ENCODE measurements around the gene WDR72.
"Not testable (repeated sequence)": the region's sequence is repeated elsewhere in the genome, so short reads cannot be mapped to it uniquely, and the experiment has no call there.

The WDR72 gene

DNA sequence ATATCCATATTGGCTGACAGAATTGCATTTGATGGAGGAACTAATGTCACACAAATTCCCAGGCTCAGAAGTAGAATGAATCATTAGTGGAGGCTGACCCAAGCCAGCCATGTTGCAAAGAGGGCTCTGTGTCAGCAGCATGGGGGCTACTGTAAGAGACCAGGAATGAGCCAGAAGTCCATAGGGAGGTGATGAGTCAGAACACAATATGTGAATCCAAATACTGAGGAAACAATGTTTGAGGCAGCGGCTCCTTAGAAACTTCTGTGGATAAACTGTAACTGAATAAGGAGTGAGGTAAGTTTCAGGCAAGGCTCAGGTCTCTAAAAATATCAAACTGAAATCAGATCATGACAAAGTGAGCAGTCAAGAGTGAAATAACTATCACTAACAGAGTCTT, 170.7 kb downstream of the WDR72 start:
- no peak for DNase-seq

DNA sequence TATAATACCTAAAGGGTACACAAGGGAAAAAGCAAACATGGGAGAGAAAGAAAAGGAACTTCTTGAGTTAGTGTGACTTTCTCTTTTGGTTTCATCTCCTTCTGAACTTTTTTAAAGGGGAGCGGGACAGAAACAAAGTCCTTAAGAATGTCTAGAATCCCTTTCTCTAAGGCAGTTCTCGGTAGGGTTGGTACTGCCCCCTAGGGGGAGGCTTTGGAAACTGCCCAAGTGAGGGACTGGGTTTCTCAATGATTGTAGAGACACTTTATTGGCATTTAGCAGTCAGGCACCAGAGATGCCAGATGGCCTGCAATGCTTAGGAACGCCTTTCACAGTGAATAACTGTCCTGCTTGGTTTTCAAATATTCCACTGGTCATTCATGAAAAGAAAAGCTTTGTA, 172.7 kb downstream of the WDR72 start:
- DNase-seq = no peak

DNA sequence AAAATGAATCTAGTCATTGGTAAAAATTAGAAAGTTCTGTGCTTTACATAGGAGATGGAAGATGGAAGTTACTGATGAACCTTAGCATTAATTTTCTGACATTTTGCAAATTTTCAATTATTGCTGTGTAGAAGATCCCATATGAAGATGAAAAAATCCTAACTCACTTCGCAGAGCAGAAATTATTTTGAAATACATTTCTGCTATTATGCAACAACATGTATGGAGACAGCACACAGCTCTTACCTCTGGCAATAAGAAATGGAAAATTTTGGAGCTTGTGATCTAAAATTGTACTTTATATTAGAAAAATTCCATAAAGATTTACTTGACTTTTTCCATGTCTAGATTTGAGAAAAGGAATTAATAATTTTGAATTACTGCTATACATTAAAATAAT, 177.9 kb downstream of the WDR72 start:
- DNase-seq = no peak

DNA sequence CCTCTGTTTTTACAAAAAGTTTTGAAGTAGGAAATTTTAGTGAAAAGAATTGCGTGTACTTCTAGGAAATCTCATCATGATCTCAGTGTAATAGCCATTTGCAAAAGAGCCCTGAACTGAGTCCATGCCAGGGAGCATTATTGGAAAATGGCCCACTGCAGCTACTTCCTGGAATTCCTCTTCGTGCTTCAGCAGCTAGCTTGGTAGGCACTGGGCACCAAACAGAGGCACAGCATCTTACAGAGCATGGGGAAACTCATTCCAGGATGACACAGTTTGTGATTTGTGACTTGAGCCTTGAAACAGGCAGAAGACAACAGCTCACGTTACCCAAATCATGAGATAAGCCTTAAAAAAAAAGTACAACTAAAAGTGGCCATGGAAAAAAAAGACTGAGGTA, 179.1 kb downstream of the WDR72 start:
- DNase-seq = no peak

DNA sequence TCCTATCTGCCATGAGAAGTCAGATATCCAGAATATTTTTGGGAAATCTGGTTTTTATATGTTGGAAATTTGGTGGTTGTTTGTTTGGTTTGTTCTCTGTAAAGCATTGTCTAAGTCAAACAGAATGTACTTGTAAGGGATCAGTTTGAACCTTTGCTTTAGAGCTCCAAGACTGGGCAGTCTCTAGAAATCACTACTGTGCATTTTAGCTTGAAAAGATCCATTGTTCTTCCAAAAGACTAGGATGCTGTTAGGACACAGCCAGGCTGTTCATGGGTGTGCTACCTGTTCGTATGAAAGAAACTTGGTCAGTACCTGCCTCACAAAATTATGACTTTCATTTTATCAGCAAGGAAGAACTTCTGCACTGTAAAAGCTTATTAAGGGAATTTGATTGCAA, 182.6 kb downstream of the WDR72 start:
- DNase-seq = no peak

GRCh38 chr15:53573091-53573490, 186.4 kb downstream of the WDR72 start:
- DNase-seq = no peak

DNA sequence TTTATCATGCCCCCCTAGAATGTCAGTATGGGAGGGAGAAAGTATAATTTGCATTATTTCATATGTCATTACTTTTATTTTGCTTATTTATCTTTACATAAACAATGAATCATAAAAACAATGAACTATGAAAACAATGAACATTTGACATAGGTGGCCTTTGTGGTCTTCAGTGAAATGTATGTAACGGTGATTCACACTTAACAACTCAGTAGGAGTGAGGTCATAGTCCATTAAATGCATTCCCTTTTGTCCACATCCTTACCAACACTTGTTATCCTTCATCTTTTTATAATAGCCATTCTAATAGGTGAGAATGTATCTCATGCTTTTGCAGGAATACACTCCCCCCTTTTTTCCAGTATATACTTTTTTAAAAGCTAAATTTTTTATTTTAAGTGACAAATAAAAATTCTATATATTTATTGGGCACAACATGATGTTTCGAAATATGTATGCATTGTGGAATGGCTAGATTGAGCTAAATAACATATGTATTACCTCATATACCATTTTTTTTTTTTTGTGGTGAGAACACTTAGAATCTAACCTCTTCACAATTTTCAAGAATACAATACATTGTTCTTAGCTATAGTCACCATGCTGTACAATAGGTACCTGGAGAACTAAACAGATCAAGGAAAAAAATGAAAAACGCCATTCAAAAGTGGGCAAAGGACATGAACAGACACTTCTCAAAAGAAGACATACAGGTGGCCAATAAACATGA, 189.5 kb downstream of the WDR72 start:
- DNase-seq = no peak

- DNase-seq = no peak
These were observed 192.6 kb downstream of the WDR72 start for GRCh38 chr15:53566912-53567311.

DNA sequence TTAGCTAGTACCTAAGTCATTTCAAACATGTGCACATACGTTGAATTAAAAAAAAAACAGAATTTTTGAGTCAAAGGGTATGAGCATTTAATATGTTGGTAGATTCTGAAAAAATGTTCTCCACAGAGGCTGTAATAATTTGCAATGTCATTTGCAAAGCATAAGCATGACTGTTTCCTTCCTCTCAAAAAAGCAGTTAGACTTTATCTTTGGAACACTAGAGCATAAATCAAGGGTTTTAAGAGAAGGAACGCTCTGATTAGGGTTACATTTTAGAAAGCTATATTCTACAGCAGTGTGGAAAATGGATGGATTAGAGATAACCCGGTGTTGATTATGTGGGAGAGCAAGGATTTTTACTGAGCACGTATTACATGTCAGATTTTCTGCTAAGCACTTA, 193.7 kb downstream of the WDR72 start:
- DNase-seq = no peak

DNA sequence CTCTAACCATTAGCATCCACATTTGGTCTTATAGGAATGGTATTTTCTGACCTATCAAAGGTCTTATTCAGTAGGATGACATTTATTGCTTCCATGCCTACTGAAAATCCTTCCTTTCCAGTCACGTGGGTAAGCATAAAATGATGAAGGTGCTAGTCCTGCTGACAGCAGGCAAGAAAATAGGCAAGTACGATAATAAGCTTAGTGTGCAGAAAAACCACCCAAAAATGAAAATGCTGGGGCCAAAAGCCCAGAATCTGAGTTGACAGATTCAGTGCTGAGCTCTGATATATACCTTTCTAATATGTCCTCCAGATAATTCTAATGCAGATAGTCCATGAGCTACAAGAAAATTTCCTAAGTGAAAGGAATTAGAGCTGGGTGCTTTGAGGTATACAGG, 194.8 kb downstream of the WDR72 start:
- no peak for DNase-seq

GRCh38 chr15:53563627-53564026, 195.8 kb downstream of the WDR72 start:
- no peak for DNase-seq

DNA sequence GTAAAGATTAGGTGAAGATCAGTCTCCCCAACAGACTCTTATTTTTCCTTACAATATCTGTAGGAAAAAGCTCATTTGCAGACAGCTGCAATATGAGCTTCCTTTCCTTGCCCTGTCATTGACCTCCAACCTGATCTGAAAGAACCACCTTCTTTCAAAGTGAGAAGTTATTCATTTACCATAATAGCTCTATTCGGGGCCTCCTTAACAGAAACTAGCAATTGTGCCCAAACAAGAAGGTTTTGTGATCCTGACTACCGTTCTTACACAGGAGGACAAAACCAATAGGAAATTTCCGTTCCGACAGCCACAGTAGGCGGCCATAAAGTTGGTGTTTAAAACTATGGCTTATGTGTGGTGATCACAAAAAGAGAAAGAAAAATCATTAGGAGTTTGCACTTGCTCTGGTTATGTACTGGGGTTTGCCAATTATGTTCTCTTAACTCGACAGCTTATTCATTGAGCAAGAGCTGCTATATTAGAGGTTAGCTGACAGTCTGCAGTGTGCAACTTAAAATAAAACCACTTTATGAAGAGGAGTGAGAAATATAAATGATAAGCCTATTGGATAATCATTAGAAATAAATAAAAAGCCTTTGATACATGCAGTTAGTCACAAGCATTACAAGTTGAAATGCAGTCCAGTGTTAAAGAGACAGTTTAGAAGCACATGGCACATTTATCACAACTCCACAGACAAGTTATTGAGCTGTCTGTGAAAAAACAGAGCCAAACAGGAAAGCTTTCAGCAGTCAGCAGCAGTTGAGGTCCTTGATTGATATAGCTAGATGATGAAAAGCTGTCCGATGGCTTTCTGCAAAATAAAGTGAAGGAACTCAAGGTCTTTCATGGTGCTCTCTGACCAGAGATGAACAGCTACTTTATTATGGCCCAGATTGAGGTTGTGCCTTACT, 199.8 kb downstream of the WDR72 start:
- no peak for DNase-seq

DNA sequence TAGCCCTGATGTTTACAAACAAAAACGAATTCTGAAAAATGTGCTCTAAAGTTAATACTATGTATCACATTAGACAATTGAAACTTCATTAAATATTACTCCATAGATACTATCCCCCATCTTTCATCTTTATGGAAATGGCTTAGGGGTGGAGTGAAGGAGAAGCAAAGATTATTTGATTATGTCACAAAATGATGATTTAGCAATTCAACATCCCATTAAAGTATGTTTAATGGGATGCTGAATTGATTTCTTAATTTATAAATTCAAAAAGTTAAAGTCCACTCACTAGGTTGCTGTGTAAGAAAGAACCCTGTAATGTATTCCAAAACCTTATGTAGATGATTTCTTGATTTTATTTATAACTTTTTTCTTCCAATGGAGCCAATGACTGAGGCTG, 201.1 kb downstream of the WDR72 start:
- DNase-seq = no peak

- DNase-seq = no peak
These were observed 204.2 kb downstream of the WDR72 start for GRCh38 chr15:53555226-53555625.

- DNase-seq = no peak
These were observed 209.7 kb downstream of the WDR72 start for GRCh38 chr15:53549697-53550305.

- DNase-seq = no peak
These were observed 211.2 kb downstream of the WDR72 start for GRCh38 chr15:53548236-53548635.

GRCh38 chr15:53540626-53541300, 218.7 kb downstream of the WDR72 start:
- not testable (repeated sequence) for DNase-seq

GRCh38 chr15:53539878-53540277, 219.6 kb downstream of the WDR72 start:
- no peak for DNase-seq

DNA sequence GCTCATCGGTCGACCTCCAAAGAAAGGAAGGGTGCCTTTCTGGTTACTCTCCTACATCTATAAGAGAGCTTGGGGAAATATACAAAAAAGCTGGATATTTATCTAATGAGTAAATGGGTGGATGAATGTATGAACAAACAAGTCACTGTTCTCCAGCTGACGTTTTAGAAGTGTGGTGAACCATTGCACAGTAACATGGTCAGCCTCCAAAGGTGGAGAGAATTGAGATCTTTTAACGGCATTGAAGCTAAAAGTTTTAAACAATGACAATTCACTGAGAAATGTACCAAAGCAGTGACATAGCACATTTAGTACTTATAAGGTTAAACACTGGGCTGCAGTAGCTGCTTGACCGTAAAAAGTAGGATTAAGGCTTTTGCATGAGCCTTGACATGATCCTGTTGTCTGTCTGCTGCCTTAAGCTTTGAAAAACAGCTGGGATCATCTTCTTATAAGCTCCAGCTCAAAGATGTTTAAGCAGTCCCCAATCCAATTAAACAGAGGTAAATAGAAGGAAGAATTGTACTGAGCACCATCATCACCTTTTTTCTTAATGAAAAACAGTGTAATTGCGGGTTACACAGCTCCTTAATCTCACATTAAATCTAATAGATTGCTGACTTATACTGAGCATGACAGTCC, 222.9 kb downstream of the WDR72 start:
- DNase-seq = no peak

GRCh38 chr15:53535886-53536285, 223.6 kb downstream of the WDR72 start:
- no peak for DNase-seq

GRCh38 chr15:53534105-53534839, 225.2 kb downstream of the WDR72 start:
- DNase-seq = no peak

DNA sequence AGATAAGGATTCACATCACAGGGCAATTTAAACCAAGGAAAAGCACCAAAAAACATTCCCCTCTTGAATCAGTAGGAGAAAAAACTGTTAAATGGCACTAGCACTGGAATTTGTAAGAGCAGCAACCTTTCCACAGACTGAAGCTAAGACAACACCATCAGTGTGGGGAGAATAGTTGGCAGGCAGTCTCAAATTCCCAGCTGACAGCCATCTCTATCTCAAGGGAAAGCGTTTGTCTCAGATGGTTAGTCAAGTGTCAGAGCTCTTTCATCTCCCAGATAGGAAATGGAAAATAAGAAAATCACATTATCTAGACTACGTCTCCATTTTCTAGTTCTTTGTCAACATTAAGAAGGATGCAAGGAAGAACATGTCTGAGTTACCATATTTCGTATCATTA, 228.7 kb downstream of the WDR72 start:
- DNase-seq = no peak
